GM06990 (cell line): ENCODE results near the gene DAGLA.

Experiments used
- DNase-seq: peaks from one replicate; pipeline ENCODE4 v3.0.0-alpha.2; 2011; ENCODE audit not compliant: insufficient read length; ENCODE audit errors: extremely low read depth
- H3K27me3 ChIP-seq: replicated peaks from 2 replicates; pipeline ENCODE4 v1.6.0; 2011; ENCODE audit warnings: low read length; ENCODE audit not compliant: control insufficient read depth, insufficient read depth
- H3K36me3 ChIP-seq: 2 replicates; pipeline ENCODE4 v1.5.1; 2011; ENCODE audit warnings: low read length; ENCODE audit not compliant: control insufficient read depth, insufficient read depth
- H3K4me3 ChIP-seq: replicated peaks from 2 replicates; pipeline ENCODE4 v1.5.1; 2011; ENCODE audit warnings: low read depth, mild to moderate bottlenecking, control low read depth, low read length
- TF ChIP-seq, protein P1 (sequence below): IDR thresholded peaks from 2 replicates; pipeline ENCODE4 v1.5.1; 2011; ENCODE audit warnings: low read length, control low read depth, mild to moderate bottlenecking, inconsistent platforms; ENCODE audit not compliant: insufficient read depth, poor library complexity, severe bottlenecking

Gene DAGLA

DNA sequence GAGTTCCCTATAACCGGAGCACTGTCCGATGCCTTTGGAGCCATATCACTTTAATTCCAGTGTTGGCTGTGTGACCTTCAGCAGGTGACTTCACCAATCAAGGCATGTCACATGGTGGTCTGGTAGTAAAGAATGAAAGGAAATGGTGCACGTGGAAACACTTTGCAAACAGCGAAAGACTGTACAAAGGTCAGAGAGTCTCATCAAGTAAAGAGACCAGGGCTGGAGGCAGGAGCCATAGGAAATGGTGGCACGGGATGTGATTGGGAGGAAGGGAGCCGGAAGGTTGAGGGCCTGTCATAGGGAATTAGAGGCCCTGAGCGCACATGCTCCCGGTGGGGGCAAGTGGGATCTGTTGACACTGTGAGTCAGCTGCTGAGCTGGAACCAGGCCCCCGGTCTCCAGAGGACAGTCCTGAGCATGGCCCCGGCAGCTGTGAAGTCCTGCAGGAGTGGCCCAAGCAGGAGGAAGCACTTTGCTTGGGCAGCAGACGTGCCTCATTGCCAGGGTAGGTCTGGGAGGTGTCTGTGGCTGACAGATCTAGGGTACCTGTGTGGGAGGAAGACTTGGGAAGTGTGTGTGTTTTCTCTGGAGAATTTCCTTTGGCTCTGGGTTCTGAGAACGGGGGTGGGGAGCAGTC lies 2.0 kb downstream of the DAGLA start:
- DNase-seq: no peak
- TF ChIP-seq, protein P1, sequence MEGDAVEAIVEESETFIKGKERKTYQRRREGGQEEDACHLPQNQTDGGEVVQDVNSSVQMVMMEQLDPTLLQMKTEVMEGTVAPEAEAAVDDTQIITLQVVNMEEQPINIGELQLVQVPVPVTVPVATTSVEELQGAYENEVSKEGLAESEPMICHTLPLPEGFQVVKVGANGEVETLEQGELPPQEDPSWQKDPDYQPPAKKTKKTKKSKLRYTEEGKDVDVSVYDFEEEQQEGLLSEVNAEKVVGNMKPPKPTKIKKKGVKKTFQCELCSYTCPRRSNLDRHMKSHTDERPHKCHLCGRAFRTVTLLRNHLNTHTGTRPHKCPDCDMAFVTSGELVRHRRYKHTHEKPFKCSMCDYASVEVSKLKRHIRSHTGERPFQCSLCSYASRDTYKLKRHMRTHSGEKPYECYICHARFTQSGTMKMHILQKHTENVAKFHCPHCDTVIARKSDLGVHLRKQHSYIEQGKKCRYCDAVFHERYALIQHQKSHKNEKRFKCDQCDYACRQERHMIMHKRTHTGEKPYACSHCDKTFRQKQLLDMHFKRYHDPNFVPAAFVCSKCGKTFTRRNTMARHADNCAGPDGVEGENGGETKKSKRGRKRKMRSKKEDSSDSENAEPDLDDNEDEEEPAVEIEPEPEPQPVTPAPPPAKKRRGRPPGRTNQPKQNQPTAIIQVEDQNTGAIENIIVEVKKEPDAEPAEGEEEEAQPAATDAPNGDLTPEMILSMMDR: no peak
- Histone ChIP-seq H3K27me3 (peaks cover 4% of the 10 kb centered on the region), H3K36me3 (no peaks in the 10 kb centered on the region), H3K4me3 (no peak overlapping the region)

DNA sequence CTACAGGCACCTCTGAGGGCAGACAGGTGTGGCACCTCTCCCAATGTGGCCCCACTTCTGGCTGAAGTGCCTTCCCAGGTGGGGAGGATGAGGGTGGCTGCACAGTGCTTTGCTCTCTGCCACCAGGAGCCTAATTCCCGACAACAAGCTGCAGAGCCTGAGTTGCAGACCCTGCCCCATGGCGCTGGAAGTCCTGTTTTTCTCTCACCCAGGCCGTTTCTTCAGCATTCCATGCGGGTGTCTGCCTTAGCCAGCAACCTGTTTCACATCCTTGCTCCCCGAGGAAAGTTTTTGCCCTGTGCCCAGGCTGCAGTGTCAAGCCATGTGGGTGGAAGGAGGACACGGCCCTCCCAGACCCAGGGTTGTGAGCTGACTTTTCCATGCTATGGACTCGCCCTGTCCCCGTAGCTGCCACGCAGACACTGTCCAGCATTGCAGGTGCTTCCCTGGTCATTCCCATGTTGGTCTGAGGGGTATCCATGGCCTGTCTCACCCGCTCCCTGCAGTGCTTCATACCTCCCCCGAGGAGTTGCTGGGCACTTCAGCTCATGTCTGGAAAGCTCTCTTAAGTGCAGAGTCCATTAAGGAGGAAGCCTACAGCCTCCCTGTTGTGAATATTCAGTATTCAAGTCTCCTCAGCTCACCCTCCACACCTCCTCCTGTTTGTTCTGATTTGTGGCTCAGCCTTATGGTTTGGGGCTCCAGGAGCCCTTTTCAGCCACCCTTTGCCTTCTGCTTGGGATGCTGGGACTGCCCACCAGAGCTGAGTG lies 2.9 kb downstream of the DAGLA start:
- DNase-seq: no peak
- no peaks in the 10 kb centered on the region for H3K36me3 ChIP-seq
- TF ChIP-seq, protein P1: no peak
- no peak overlapping the region for H3K4me3 ChIP-seq
- peaks cover 4% of the 10 kb centered on the region for H3K27me3 ChIP-seq

DNA sequence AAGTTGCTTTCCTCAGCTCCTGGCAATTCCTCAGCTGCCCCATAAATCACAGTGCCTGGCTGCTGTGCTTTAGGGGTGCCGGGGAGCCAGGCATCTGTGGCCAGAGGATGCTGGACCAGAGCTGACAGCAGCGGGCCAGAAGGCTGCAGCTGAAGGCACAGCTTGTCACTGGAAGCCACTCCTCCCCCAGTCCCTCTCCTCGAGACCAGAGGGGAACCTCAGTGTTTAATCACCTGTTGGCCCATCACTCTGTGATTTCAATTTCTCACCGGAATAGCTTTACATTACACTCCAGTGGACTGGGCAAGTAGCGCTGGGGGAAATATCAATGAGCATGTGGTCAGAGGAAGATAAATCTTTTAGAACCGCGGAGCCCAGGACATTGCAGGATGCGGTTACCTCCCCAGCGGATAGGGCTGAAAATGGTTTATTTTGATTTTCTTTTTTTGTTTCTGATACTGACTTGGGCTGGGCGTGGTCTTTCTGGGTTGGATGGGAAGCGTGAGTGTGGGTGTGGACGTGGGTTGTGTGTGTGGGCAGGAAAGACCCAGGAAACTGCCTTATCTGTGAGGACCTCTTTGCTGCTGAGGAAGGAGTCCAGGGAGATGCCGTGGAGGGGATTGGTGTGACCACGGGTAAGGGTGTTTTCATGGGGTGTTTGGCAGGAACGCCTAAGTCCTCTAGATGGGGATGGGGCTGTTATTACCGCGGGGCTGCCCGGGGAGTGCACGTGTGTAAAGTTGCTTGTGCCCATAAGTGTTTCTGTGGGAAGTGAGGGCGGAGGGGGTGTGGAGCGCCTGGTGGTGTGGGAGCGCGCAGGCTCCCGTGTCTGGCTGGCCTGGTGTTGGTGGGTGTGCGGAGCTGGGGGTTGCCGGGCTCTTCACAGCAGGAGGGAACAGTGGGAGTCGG lies 4.0 kb downstream of the DAGLA start:
- no peaks in the 10 kb centered on the region for H3K36me3 ChIP-seq
- TF ChIP-seq, protein P1: no peak
- DNase-seq: no peak
- H3K4me3 ChIP-seq: no peak overlapping the region
- H3K27me3 ChIP-seq: peaks cover 4% of the 10 kb centered on the region

DNA sequence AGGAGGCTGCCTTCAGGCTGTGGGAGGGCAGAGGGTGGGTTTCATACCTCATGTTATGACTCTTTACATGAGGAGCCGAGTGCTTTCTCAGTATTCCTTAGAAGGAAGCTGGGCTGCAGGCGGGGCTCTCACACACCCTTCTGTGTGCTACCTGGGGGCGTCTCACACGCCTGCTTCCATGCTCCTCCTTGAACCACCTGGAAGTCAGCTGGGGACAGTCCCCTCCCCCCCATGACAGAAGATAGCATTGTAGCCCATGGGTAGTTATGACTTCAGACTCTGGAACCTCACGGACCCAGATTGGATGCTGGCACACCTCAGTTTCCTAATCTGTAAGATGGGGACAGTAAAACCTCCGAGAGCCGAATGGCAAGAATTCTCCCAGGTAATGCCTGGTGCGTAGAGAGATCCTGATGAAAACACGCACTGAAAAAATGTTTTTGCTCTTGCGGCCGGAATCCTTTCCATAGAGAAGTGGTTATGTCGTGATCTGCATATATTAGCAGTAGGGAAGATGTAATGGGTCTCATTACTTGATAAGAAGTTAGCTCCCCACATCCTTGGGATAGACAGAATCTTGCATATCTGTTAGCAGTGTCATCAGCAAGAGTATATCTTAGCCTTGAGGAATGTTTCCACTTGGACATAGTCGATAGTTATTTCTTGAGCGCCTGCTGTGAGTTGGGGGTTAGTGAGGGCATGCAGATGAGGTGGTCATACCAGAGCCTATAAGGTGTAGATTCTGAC lies 4.9 kb downstream of the DAGLA start:
- DNase-seq: no peak
- Histone ChIP-seq H3K36me3 (no peaks in the 10 kb centered on the region), H3K27me3 (peaks cover 4% of the 10 kb centered on the region), H3K4me3 (no peak overlapping the region)
- TF ChIP-seq, protein P1: no peak

DNA sequence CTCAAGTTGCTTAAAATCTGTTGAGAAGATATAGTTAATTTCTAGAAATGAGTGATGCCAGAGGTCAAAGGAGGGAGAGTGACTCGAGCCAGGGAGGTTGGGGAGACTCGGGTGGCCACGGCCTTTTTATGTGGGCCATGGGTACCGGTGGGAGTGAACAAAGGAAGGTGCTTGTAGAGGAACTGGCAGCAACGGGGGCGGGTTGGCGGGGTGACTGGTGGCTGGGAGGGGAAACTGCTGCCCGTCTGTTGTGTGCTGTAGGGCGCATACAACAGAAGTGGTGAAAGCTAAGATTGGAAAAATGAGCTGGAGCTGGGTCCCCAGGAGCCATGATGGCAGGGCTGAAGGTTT lies 5.4 kb downstream of the DAGLA start:
- TF ChIP-seq, protein P1: no peak
- DNase-seq: no peak
- Histone ChIP-seq H3K36me3 (no peaks in the 10 kb centered on the region), H3K4me3 (no peak overlapping the region), H3K27me3 (peaks cover 6% of the 10 kb centered on the region)
